H9 (cell line): ENCODE results near the gene SOX18. TPM values are rescaled to one million over a fixed set of nuclear protein-coding genes. Genes with fewer than 3 reads are reported as not detected.

Source experiments
- DNase-seq: peaks from one replicate; pipeline ENCODE4 v3.0.0-alpha.2; 2017
- H2AFZ ChIP-seq: one replicate; pipeline ENCODE4 v1.6.1; 2013; ENCODE audit warnings: mild to moderate bottlenecking, low read length, control low read depth, moderate library complexity
- H2AK5ac ChIP-seq: 2 replicates; pipeline ENCODE4 v1.6.1; 2013; ENCODE audit warnings: low read length, control low read depth, mixed read lengths; ENCODE audit not compliant: insufficient read length
- H2BK120ac ChIP-seq: one replicate; pipeline ENCODE4 v1.6.1; 2013; ENCODE audit warnings: low read depth, mild to moderate bottlenecking, low read length, control low read depth, inconsistent platforms; ENCODE audit not compliant: poor library complexity, severe bottlenecking
- H2BK12ac ChIP-seq: 2 replicates; pipeline ENCODE4 v1.6.1; 2013; ENCODE audit warnings: low read length, control low read depth, mixed read lengths, low read depth; ENCODE audit not compliant: insufficient read length
- H2BK15ac ChIP-seq: 2 replicates; pipeline ENCODE4 v1.6.1; 2013; ENCODE audit warnings: low read depth, low read length, control low read depth
- H2BK20ac ChIP-seq: one replicate; pipeline ENCODE4 v1.6.1; 2013; ENCODE audit warnings: low read depth, mild to moderate bottlenecking, low read length, control low read depth, inconsistent platforms; ENCODE audit not compliant: poor library complexity, severe bottlenecking
- H2BK5ac ChIP-seq: 2 replicates; pipeline ENCODE4 v1.6.1; 2013; ENCODE audit warnings: low read length, control low read depth, mixed read lengths; ENCODE audit not compliant: insufficient read length
- H3K14ac ChIP-seq: 2 replicates; pipeline ENCODE4 v1.6.1; 2013; ENCODE audit warnings: low read length, control low read depth; ENCODE audit not compliant: insufficient read depth
- H3K18ac ChIP-seq: 2 replicates; pipeline ENCODE4 v1.6.1; 2013; ENCODE audit warnings: low read depth, mild to moderate bottlenecking, mixed read lengths, low read length, control low read depth; ENCODE audit not compliant: insufficient read length
- H3K23ac ChIP-seq: 2 replicates; pipeline ENCODE4 v1.6.1; 2013; ENCODE audit warnings: low read length, control low read depth, mixed read lengths, low read depth; ENCODE audit not compliant: insufficient read length
- H3K23me2 ChIP-seq: 2 replicates; pipeline ENCODE4 v1.6.1; 2013; ENCODE audit warnings: low read depth, mild to moderate bottlenecking, mixed read lengths, low read length, control low read depth; ENCODE audit not compliant: insufficient read length, poor library complexity, severe bottlenecking
- H3K27ac ChIP-seq: 2 replicates; pipeline ENCODE4 v1.5.1; 2013; ENCODE audit warnings: low read length, control low read depth, mixed read lengths, low read depth; ENCODE audit not compliant: insufficient read length
- H3K27me3 ChIP-seq: 2 replicates; pipeline ENCODE4 v1.6.1; 2013; ENCODE audit warnings: low read length, control low read depth, inconsistent platforms; ENCODE audit not compliant: insufficient read depth
- H3K4ac ChIP-seq: 2 replicates; pipeline ENCODE4 v1.6.1; 2013; ENCODE audit warnings: low read depth, mild to moderate bottlenecking, control low read depth, inconsistent platforms, low read length, moderate library complexity
- H3K4me1 ChIP-seq: 2 replicates; pipeline ENCODE4 v1.6.1; 2013; ENCODE audit warnings: low read length, control low read depth, inconsistent platforms; ENCODE audit not compliant: insufficient read depth
- H3K4me2 ChIP-seq: 2 replicates; pipeline ENCODE4 v1.6.1; 2013; ENCODE audit warnings: low read length, control low read depth, mixed read lengths; ENCODE audit not compliant: insufficient read length, insufficient read depth
- H3K56ac ChIP-seq: 2 replicates; pipeline ENCODE4 v1.6.1; 2013; ENCODE audit warnings: low read depth, mild to moderate bottlenecking, mixed read lengths, low read length, control low read depth; ENCODE audit not compliant: insufficient read length
- H3K79me1 ChIP-seq: 2 replicates; pipeline ENCODE4 v1.6.1; 2013; ENCODE audit warnings: low read depth, mild to moderate bottlenecking, moderate library complexity, low read length, control low read depth, inconsistent platforms; ENCODE audit not compliant: insufficient read depth, poor library complexity, severe bottlenecking
- H3K79me2 ChIP-seq: 2 replicates; pipeline ENCODE4 v1.6.1; 2013; ENCODE audit warnings: low read length, control low read depth, inconsistent platforms; ENCODE audit not compliant: insufficient read depth
- H3K9ac ChIP-seq: 2 replicates; pipeline ENCODE4 v1.6.1; 2013; ENCODE audit warnings: low read length, control low read depth, mixed read lengths; ENCODE audit not compliant: insufficient read length; ENCODE audit errors: extremely low read depth
- H3K9me3 ChIP-seq: one replicate; pipeline ENCODE4 v1.6.1; 2013; ENCODE audit warnings: low read depth, low read length, inconsistent platforms; ENCODE audit not compliant: control insufficient read depth
- H3T11ph ChIP-seq: one replicate; pipeline ENCODE4 v1.6.1; 2013; ENCODE audit warnings: mild to moderate bottlenecking, low read length, control low read depth, inconsistent platforms
- H4K20me1 ChIP-seq: one replicate; pipeline ENCODE4 v1.6.1; 2013; ENCODE audit not compliant: control insufficient read depth, insufficient read length, insufficient read depth
- H4K5ac ChIP-seq: 2 replicates; pipeline ENCODE4 v1.6.1; 2013; ENCODE audit warnings: low read depth, mild to moderate bottlenecking, mixed read lengths, low read length, control low read depth; ENCODE audit not compliant: insufficient read length
- H4K8ac ChIP-seq: replicated peaks from 2 replicates; pipeline ENCODE4 v1.6.1; 2013; ENCODE audit warnings: low read length, control low read depth, mixed read lengths, low read depth; ENCODE audit not compliant: insufficient read length
- H4K91ac ChIP-seq: 2 replicates; pipeline ENCODE4 v1.6.1; 2013; ENCODE audit warnings: low read depth, mild to moderate bottlenecking, moderate library complexity, mixed read lengths, low read length, control low read depth; ENCODE audit not compliant: insufficient read length
- H3K27ac Mint-ChIP-seq, 3 experiments: 2 replicates in 2 of 3; 3 replicates in 1 of 3; pipeline ENCODE4 v1.8.0; 2020 to 2021; ENCODE audit warnings: mixed read lengths in 3 of 3, mild to moderate bottlenecking in 1 of 3, moderate library complexity in 1 of 3
- H3K27me3 Mint-ChIP-seq: 2 replicates; pipeline ENCODE4 v1.8.0; 2021; ENCODE audit warnings: low read depth, mild to moderate bottlenecking, moderate library complexity, mixed read lengths
- H3K36me3 Mint-ChIP-seq, 3 experiments: 2 replicates in 2 of 3; 3 replicates in 1 of 3; pipeline ENCODE4 v1.8.0; 2020 to 2021; ENCODE audit warnings: low read depth in 3 of 3, mixed read lengths in 3 of 3; ENCODE audit not compliant: insufficient read depth in 1 of 3
- H3K4me1 Mint-ChIP-seq, 2 experiments: 2 replicates each; pipeline ENCODE4 v1.8.0; 2020; ENCODE audit warnings: mixed read lengths in 2 of 2
- H3K4me3 Mint-ChIP-seq, 2 experiments: 2 replicates in 1 of 2; 3 replicates in 1 of 2; pipeline ENCODE4 v1.8.0; 2020 to 2021; ENCODE audit warnings: mild to moderate bottlenecking in 2 of 2, mixed read lengths in 2 of 2, moderate library complexity in 1 of 2
- H3K9me3 Mint-ChIP-seq, 2 experiments: 2 replicates in 1 of 2; 3 replicates in 1 of 2; pipeline ENCODE4 v1.8.0; 2020; ENCODE audit warnings: mild to moderate bottlenecking in 2 of 2, mixed read lengths in 2 of 2, moderate library complexity in 1 of 2
- WGBS: extraction: QIAGEN DNeasy Blood & Tissue Kit; methylation state at CpG from one replicate; pipeline ENCODE4 v1.1.7; 2013; ENCODE audit warnings: missing lambda C conversion rate, low lambda C conversion rate, mixed read lengths; ENCODE audit not compliant: insufficient read length; ENCODE audit errors: extremely low coverage; 5-methylcytosine and 5-hydroxymethylcytosine counted together
- total RNA-seq: library from RNA; stranded (reverse); gene quantifications from 2 replicates; pipeline ENCODE4 v1.2.1, GENCODE V29; 2021
- TF ChIP-seq, protein P1 (sequence below): fragments of 200-600 bp; sonication (generic); conservative IDR thresholded peaks from 3 replicates; pipeline ENCODE4 v1.8.0; 2021; ENCODE audit warnings: antibody characterized with exemption, mild to moderate bottlenecking

SOX18 gene
- total RNA-seq, 1 experiment from 2014 or later = 2.0 TPM

DNA sequence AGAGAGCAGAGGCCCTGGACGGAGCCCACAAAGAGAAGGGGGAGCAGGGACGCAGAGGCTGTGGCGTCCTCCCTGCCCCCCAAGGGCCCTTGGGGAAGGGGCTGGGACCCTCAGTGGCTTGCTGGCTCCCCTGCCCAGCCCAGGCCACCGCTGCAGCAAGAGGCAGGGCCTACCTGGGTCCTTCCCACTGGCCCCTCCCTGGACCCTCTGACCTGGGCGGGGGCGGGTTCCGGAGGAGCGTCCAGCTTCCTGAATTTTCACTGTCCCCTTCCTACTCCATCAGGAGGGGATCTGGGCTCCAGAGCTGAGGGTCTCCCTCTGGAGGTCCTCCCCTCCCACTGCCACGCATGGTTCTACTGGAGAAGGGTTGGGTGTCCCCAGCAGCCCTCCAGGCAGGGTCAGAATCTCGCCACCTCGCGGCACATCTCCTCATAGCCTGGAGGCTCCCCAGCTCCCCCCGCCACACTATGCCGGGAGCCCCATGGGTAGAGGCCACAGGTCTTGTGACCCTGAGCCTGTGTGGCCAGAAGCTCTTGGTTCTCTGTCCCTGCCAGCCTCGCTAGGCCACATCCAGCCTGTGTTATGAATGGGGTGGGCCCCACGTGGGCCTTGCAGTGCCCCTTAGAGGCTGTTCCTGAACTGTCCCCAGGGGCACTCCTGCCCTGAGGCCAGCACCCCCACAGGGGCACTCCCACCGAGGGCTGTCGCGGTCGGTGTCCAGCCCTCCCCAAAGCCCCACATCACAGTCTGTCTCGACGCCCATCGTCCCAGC lies 1.0 kb upstream of the SOX18 start:
- H3K4me1 Mint-ChIP-seq = peaks cover 22 to 28% of the 10 kb centered on the region in 2 experiments
- Histone ChIP-seq H2BK20ac (no peak overlapping the region), H2AK5ac (no peak overlapping the region), H3K27me3 (peaks cover 26% of the 10 kb centered on the region; the same call in 1 of the 2 replicates), H3K18ac (no peak overlapping the region), H4K5ac (no peak overlapping the region), H3K79me1 (no peaks in the 10 kb centered on the region), H3K9ac (no peak overlapping the region), H4K91ac (no peak overlapping the region), H2BK5ac (no peak overlapping the region), H3K14ac (no peak overlapping the region), H4K8ac (no peak overlapping the region), H3K23ac (no peak overlapping the region), H3K23me2 (no peaks in the 10 kb centered on the region), H2BK15ac (no peak overlapping the region), H3K27ac (no peak overlapping the region), H3K9me3 (no peaks in the 10 kb centered on the region), H3K4me1 (no peaks in the 10 kb centered on the region), H3K56ac (no peak overlapping the region), H2BK12ac (no peak overlapping the region), H3K79me2 (no peaks in the 10 kb centered on the region), H2AFZ (no peak overlapping the region), H2BK120ac (no peak overlapping the region), H3T11ph (no peak overlapping the region), H3K4ac (no peak overlapping the region), H4K20me1 (no peaks in the 10 kb centered on the region), H3K4me2 (no peak overlapping the region)
- peak; percentile 49 for DNase-seq
- H3K27me3 Mint-ChIP-seq = peaks cover 64% of the 10 kb centered on the region
- H3K9me3 Mint-ChIP-seq = 0 out of 5 replicates have a peak, but pooled peaks cover 0 to 3% of the 10 kb centered on the region in 2 experiments
- H3K36me3 Mint-ChIP-seq = peaks cover 0 to 2% (median 0%) of the 10 kb centered on the region in 3 experiments; a peak in 2 of 7 replicates
- TF ChIP-seq, protein P1, sequence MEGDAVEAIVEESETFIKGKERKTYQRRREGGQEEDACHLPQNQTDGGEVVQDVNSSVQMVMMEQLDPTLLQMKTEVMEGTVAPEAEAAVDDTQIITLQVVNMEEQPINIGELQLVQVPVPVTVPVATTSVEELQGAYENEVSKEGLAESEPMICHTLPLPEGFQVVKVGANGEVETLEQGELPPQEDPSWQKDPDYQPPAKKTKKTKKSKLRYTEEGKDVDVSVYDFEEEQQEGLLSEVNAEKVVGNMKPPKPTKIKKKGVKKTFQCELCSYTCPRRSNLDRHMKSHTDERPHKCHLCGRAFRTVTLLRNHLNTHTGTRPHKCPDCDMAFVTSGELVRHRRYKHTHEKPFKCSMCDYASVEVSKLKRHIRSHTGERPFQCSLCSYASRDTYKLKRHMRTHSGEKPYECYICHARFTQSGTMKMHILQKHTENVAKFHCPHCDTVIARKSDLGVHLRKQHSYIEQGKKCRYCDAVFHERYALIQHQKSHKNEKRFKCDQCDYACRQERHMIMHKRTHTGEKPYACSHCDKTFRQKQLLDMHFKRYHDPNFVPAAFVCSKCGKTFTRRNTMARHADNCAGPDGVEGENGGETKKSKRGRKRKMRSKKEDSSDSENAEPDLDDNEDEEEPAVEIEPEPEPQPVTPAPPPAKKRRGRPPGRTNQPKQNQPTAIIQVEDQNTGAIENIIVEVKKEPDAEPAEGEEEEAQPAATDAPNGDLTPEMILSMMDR = no peak
- WGBS = no CpG with 5 or more reads among the region's 23 CpGs
- no peak overlapping the region for H3K27ac Mint-ChIP-seq
- peak overlapping the region in 1 of 2 experiments; percentile 63; a peak in 2 of 5 replicates for H3K4me3 Mint-ChIP-seq
